GM12891 (cell line): ENCODE results near the gene ADGRB3.

Source experiments
- PAX5 ChIP-seq: IDR thresholded peaks from 2 replicates; pipeline ENCODE4 v1.6.1; 2011; ENCODE audit warnings: low read length, moderate library complexity, mild to moderate bottlenecking; ENCODE audit not compliant: insufficient read depth, severe bottlenecking
- POLR2A ChIP-seq: IDR thresholded peaks from 2 replicates; pipeline ENCODE4 v1.6.1; 2011; ENCODE audit warnings: low read depth, low read length, control low read depth
- POLR2AphosphoS5 ChIP-seq: IDR thresholded peaks from 2 replicates; pipeline ENCODE4 v1.6.1; 2011; ENCODE audit warnings: low read depth, low read length, control low read depth
- TAF1 ChIP-seq: IDR thresholded peaks from 2 replicates; pipeline ENCODE4 v1.6.1; 2011; ENCODE audit warnings: low read depth, low read length, control low read depth

GRCh38 chr6:68754681-68755213, 119.7 kb downstream of the ADGRB3 start:
- TF ChIP-seq POLR2AphosphoS5 (no peak), POLR2A (no peak), TAF1 (no peak), PAX5 (no peak)
